ENCODE results near the gene CNPY4. TPM values are rescaled to one million over a fixed set of nuclear protein-coding genes. Genes with fewer than 3 reads are reported as not detected.

The CNPY4 gene
- total and polyA plus RNA-seq, 2 experiments from 2014 or later, result 13.8 to 18.4 TPM

- no peak overlapping the region for H3K4me3 ChIP-seq
- H3K27me3 ChIP-seq, result peaks cover 7% of the 10 kb centered on the region
- no peaks in the 10 kb centered on the region for H3K9me3 ChIP-seq (ENCODE audit: low read depth)
- no peak for TF ChIP-seq CTCF (IDR thresholded peaks at IDR 0.05; ENCODE audit: low read depth, low read length)
- DNase-seq (ENCODE audit: low read depth in 1 of 2, low spot score in 1 of 2), result no peak
- no peaks in the 10 kb centered on the region for H3K36me3 ChIP-seq
- H3K4me1 ChIP-seq (ENCODE audit: low read depth), result peaks cover 10% of the 10 kb centered on the region
- no peak overlapping the region for H3K27ac ChIP-seq
Measured at GRCh38 chr7:100166317-100166940, 47.0 kb downstream of the CNPY4 start.

GRCh38 chr7:100166970-100167911, 47.8 kb downstream of the CNPY4 start:
- peak overlapping the region; percentile 5 for H3K4me3 ChIP-seq
- H3K36me3 ChIP-seq, result no peaks in the 10 kb centered on the region
- DNase-seq (ENCODE audit: low read depth in 1 of 2, low spot score in 1 of 2), result no peak
- no peaks in the 10 kb centered on the region for H3K9me3 ChIP-seq (ENCODE audit: low read depth)
- H3K27me3 ChIP-seq, result peaks cover 13% of the 10 kb centered on the region
- no peak for TF ChIP-seq CTCF (IDR thresholded peaks at IDR 0.05; ENCODE audit: low read depth, low read length)
- H3K27ac ChIP-seq, result no peak overlapping the region
- H3K4me1 ChIP-seq (ENCODE audit: low read depth), result peaks cover 10% of the 10 kb centered on the region

GRCh38 chr7:100167912-100168323, 48.5 kb downstream of the CNPY4 start:
- peak; percentile 18 to 20 for DNase-seq (ENCODE audit: low read depth in 1 of 2, low spot score in 1 of 2)
- peaks cover 13% of the 10 kb centered on the region for H3K27me3 ChIP-seq

GRCh38 chr7:100169147-100169850, 49.9 kb downstream of the CNPY4 start:
- no peaks in the 10 kb centered on the region for H3K9me3 ChIP-seq (ENCODE audit: low read depth)
- H3K27ac ChIP-seq, result no peak overlapping the region
- no peaks in the 10 kb centered on the region for H3K36me3 ChIP-seq
- DNase-seq (ENCODE audit: low read depth in 1 of 2, low spot score in 1 of 2), result no peak
- peaks cover 13% of the 10 kb centered on the region for H3K27me3 ChIP-seq
- no peak overlapping the region for H3K4me3 ChIP-seq
- no peak for TF ChIP-seq CTCF (IDR thresholded peaks at IDR 0.05; ENCODE audit: low read depth, low read length)
- H3K4me1 ChIP-seq (ENCODE audit: low read depth), result peaks cover 10% of the 10 kb centered on the region

More at GRCh38 chr7:100167912-100168323, 48.5 kb downstream of the CNPY4 start:
- Histone ChIP-seq H3K4me1 (ENCODE audit: low read depth) (peaks cover 10% of the 10 kb centered on the region), H3K4me3 (peak overlapping the region; percentile 5), H3K36me3 (no peaks in the 10 kb centered on the region), H3K27ac (no peak overlapping the region), H3K9me3 (ENCODE audit: low read depth) (no peaks in the 10 kb centered on the region)
- no peak for TF ChIP-seq CTCF (IDR thresholded peaks at IDR 0.05; ENCODE audit: low read depth, low read length)

GRCh38 chr7:100170101-100170897, 50.9 kb downstream of the CNPY4 start:
- DNase-seq (ENCODE audit: low read depth in 1 of 2, low spot score in 1 of 2), result no peak
- no peaks in the 10 kb centered on the region for H3K36me3 ChIP-seq
- no peak overlapping the region for H3K4me3 ChIP-seq
- no peak overlapping the region for H3K27ac ChIP-seq
- TF ChIP-seq CTCF (IDR thresholded peaks at IDR 0.05; ENCODE audit: low read depth, low read length), result no peak
- peaks cover 13% of the 10 kb centered on the region for H3K27me3 ChIP-seq
- H3K9me3 ChIP-seq (ENCODE audit: low read depth), result no peaks in the 10 kb centered on the region
- H3K4me1 ChIP-seq (ENCODE audit: low read depth), result peaks cover 10% of the 10 kb centered on the region

All from cardiac muscle cell (in vitro differentiated cells and primary cell).